ENCODE data around the gene KLHL6.
"Not testable (repeated sequence)": the region's sequence is repeated elsewhere in the genome, so short reads cannot be mapped to it uniquely, and the experiment has no call there.

Gene KLHL6

GRCh38 chr3:183454064-183454463, 101.4 kb downstream of the KLHL6 start:
- in situ Hi-C loops (cut with MboI; ENCODE audit: low sequenced_read_pairs), result loop anchor here (25.0 kb wide), 1 partner anchor 833 kb away; the partner anchor contains the start of genes ECE2 and PSMD2

GRCh38 chr3:183449791-183450190, 105.7 kb downstream of the KLHL6 start:
- in situ Hi-C loops (cut with MboI; ENCODE audit: low sequenced_read_pairs), result loop anchor here (25.0 kb wide), 1 partner anchor 838 kb away; the partner anchor contains the start of genes ECE2 and PSMD2

- in situ Hi-C loops (cut with MboI; ENCODE audit: low sequenced_read_pairs), result no loop called here
Observed at GRCh38 chr3:183449391-183449790, 106.1 kb downstream of the KLHL6 start.

GRCh38 chr3:183448369-183449128, 107.0 kb downstream of the KLHL6 start:
- in situ Hi-C loops (cut with MboI; ENCODE audit: low sequenced_read_pairs), result no loop called here

GRCh38 chr3:183447206-183448001, 108.1 kb downstream of the KLHL6 start:
- in situ Hi-C loops (cut with MboI; ENCODE audit: low sequenced_read_pairs), result no loop called here

- in situ Hi-C loops (cut with MboI; ENCODE audit: low sequenced_read_pairs), result no loop called here
Observed at GRCh38 chr3:183446838-183447205, 108.7 kb downstream of the KLHL6 start.

GRCh38 chr3:183444748-183445147, 110.8 kb downstream of the KLHL6 start:
- in situ Hi-C loops (cut with MboI; ENCODE audit: low sequenced_read_pairs), result no loop called here

- in situ Hi-C loops (cut with MboI; ENCODE audit: low sequenced_read_pairs), result no loop called here
Observed at GRCh38 chr3:183443395-183444385, 111.8 kb downstream of the KLHL6 start.

- in situ Hi-C loops (cut with MboI; ENCODE audit: low sequenced_read_pairs), result no loop called here
Observed at GRCh38 chr3:183442994-183443393, 112.5 kb downstream of the KLHL6 start.

DNA sequence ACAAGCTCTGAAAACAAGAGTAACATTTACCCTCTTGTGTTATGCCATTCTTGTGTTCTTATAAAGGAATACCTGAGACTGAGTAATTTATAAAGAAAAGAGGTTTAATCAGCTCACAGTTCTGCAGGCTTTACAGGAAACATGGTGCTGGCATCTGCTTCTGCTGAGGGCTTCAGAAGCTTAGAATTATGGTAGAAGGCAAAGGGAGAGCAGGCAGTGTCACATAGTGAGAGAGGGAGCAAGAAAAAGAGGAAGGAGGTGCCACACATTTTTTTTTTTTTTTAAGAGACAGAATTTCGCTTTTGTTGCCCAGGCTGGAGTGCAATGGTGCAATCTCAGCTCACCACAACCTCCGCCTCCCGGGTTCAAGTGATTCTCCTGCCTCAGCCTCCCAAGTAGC, 115.0 kb downstream of the KLHL6 start:
- in situ Hi-C loops (cut with MboI; ENCODE audit: low sequenced_read_pairs), result not testable (repeated sequence)

DNA sequence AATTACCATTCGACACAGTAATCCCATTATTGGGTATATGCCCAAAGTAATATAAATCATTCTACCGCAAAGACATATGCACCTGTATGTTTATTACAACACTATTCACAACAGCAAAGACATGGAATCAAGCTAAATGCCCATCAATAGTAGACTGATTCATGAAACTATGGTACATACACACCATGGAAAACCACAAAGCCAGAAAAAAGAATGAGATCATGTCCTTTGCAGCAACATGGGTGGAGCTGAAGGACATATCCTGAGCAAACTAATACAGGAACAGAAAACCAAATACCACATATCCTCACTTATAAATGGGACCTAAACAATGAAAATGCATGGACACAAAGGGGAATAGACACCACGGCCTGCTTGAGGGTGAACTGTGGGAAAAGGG, 116.0 kb downstream of the KLHL6 start:
- in situ Hi-C loops (cut with MboI; ENCODE audit: low sequenced_read_pairs), result no loop called here

GRCh38 chr3:183438735-183439134, 116.8 kb downstream of the KLHL6 start:
- in situ Hi-C loops (cut with MboI; ENCODE audit: low sequenced_read_pairs), result no loop called here

DNA sequence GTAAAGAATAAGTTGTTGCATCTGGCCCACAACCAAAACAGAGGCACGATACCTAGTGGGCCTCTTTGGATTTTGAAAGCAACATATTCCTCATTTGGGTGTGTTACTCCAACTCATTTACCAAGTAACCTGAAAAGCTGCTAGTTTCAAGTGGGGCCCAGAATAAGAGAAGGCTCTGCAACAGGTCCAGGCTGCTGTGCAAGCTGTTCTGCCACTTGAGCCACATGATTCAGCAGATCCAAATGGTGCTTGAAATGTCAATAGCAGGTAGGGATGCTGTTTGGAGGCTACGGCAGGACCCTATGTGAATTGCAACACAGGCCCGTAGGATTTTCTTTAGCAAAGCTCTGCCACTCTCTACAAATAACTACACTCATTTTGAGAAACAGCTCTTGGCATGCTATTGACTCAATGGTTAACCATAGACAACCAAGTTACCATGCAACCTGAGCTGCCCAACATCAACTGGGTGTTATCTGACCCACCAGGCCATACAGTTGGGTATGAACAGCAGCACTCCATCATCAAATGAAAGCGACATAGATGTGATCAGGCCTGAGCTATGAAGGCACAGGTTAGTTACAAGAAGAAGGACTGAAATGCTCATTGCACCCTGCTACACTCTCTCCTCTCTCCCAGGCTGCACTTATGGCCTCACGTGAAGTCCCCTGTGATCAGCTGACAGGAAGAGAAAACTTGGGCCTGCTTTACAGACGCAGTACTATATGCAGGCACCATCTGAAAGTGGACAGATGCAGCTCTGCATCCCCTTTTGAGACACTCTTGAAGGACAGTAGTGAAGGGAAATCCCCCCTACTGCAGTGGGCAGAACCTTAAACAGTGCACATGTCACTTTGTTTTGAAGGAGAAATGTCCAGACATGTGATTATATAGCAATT, 117.6 kb downstream of the KLHL6 start:
- in situ Hi-C loops (cut with MboI; ENCODE audit: low sequenced_read_pairs), result no loop called here

Data from HL-60/S4 treated with retinoic acid at 250 ng/mL for 4 days and 3 days (cell line).